ENCODE results near the gene C10orf67. TPM values are rescaled to one million over a fixed set of nuclear protein-coding genes. Genes with fewer than 3 reads are reported as not detected.
"Not testable (repeated sequence)": the region's sequence is repeated elsewhere in the genome, so short reads cannot be mapped to it uniquely, and the experiment has no call there.

C10orf67 gene
- polyA plus RNA-seq, 1 donor, result not detected

- no peak for DNase-seq
Measured at GRCh38 chr10:23362069-23362830, 17.7 kb upstream of the C10orf67 start.

GRCh38 chr10:23361665-23362064 is 17.1 kb upstream of the C10orf67 start:
- no peak for DNase-seq

GRCh38 chr10:23359692-23360380 is 15.2 kb upstream of the C10orf67 start:
- DNase-seq, result no peak

- DNase-seq, result no peak
Measured at GRCh38 chr10:23358357-23358756, 13.8 kb upstream of the C10orf67 start.

GRCh38 chr10:23354630-23355279 is 10.2 kb upstream of the C10orf67 start:
- DNase-seq, result no peak

- no peak for DNase-seq
Measured at GRCh38 chr10:23351926-23352519, 7.4 kb upstream of the C10orf67 start.

- not testable (repeated sequence) for DNase-seq
Measured at GRCh38 chr10:23350706-23351105, 6.1 kb upstream of the C10orf67 start.

- DNase-seq, result no peak
Measured at GRCh38 chr10:23345861-23346260, 1.3 kb upstream of the C10orf67 start.

GRCh38 chr10:23343591-23344240 is 881 bp downstream of the C10orf67 start:
- DNase-seq, result peak; percentile 35

- DNase-seq, result no peak
Measured at GRCh38 chr10:23342213-23342884, 2.2 kb downstream of the C10orf67 start.

- DNase-seq, result no peak
Measured at GRCh38 chr10:23341004-23341403, 3.6 kb downstream of the C10orf67 start.

GRCh38 chr10:23340354-23340753 is 4.2 kb downstream of the C10orf67 start:
- no peak for DNase-seq

GRCh38 chr10:23338886-23339285 is 5.7 kb downstream of the C10orf67 start:
- no peak for DNase-seq

- no peak for DNase-seq
Measured at GRCh38 chr10:23338155-23338828, 6.3 kb downstream of the C10orf67 start.

- no peak for DNase-seq
Measured at GRCh38 chr10:23337616-23338015, 7.0 kb downstream of the C10orf67 start.

GRCh38 chr10:23331567-23332301 is 12.9 kb downstream of the C10orf67 start:
- DNase-seq, result no peak

- DNase-seq, result no peak
Measured at GRCh38 chr10:23330948-23331347, 13.6 kb downstream of the C10orf67 start.

GRCh38 chr10:23326544-23327307 is 17.9 kb downstream of the C10orf67 start:
- no peak for DNase-seq

- no peak for DNase-seq
Measured at GRCh38 chr10:23325132-23325531, 19.5 kb downstream of the C10orf67 start.

- no peak for DNase-seq
Measured at GRCh38 chr10:23324351-23324750, 20.2 kb downstream of the C10orf67 start.
